Globus pallidus (tissue), 1 donor: ENCODE measurements around the gene DOCK1.
A peak's percentile ranks its signal among the peaks of the same experiment; 100 is the strongest.

ENCODE experiments used
- DNase-seq: peaks from one replicate; pipeline ENCODE4 v3.0.0-alpha.2; 2015; ENCODE audit warnings: low spot score

The DOCK1 gene

DNA sequence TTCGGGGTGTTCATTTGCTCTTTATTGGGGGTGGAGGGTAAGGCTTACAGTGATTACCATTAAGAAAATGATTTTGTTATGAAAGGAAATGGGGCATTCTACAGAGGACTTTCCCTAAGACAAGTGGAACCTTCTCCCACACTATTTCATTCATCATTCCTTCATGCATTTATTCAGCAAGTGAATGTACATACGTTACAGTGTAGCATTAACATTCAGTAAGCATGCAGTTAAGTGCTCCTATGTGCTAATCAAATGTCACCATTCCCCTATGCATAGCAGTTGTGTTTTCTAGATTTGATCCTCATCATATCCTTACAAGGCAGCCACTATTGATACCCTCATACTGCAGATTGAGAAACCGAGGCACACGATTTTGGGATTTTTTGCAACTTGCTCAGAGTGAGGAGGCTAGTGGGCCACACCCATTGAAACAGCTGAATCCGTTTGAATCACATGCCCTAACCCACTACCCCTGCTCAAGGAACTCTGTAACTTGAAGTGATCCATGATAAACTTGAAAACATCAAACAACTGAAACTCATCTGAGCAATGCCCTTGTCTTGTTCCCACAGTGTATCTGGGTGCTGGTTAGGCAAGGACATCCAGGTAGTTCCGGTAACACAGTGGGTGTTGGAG is 274.5 kb downstream of the DOCK1 start:
- no peak for DNase-seq

GRCh38 chr10:127182161-127182560 is 276.9 kb downstream of the DOCK1 start:
- DNase-seq, result no peak

DNA sequence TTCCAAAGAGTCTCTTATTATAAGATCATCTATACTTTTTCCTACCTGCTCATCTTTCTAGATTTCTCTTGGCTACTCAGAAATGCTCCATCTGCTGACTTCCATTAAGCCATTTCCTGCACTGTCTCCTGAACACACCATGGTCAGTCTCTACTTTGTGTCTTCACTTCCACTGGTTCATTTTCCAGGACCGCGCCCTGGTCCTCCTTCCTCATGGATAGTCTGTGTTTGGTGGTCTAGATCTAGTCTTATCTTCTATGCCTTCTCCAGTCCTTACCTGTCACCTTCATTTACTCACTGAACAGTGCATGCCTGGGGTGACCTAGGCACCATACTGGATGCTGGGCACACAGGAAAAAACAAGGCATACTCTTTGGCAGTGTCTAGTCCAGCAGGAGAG is 279.4 kb downstream of the DOCK1 start:
- no peak for DNase-seq

GRCh38 chr10:127186813-127187212 is 281.6 kb downstream of the DOCK1 start:
- DNase-seq, result no peak

DNA sequence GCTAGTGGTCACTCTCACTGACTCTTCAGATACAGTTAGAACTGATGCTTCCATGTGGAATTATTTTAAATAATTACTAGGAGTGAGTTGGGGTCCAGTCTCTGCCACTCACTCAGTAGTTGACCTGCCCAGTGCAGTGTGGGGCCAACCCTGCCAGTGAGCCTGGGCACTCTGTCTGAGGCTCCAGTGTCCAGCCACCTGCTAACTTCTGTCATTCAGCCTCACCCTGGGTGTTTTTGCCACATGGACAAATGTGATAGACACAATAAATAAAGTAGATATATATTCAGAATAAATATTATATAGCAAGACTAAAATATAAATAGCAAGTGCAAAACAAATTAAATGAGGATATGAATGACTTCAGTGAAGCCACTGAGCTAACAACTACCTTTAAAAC is 284.0 kb downstream of the DOCK1 start:
- no peak for DNase-seq

DNA sequence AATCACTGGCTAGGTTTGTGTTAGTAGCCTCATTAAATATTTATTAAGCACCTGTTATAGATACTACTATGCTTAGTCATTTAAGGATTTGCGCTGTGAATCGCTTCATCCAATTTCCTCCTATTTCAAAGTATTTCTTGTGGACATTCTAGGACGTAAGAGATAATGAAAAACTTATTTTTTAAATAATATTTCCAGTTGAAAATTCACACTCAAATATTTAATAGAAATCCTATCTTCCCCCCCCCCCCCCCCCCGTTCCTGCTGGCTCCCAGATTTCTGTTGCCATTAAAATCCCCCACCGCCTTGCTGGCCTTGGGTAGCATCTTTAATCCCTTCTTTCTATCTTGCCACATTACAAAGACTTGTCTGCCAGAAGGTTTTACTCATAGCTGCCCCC is 285.2 kb downstream of the DOCK1 start:
- DNase-seq, result no peak

DNA sequence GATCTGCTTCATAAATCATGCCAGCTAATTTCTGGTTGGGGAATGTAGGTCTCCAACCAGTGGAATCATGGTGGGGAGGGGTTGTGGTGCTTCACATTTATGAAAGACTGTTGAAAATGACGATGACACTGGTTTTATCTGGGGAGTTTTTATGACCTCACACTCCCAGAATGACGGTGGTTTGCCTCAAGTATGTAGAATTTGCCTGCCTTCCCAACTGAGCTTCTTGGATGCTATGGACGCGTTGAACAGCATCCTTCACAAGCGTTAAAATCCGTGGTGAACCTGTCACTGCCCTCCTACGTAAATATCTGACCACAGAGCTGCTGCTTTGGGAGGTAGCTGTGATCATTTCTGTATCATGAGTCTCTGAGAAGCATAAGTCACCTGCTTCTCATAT is 287.9 kb downstream of the DOCK1 start:
- DNase-seq, result no peak

DNA sequence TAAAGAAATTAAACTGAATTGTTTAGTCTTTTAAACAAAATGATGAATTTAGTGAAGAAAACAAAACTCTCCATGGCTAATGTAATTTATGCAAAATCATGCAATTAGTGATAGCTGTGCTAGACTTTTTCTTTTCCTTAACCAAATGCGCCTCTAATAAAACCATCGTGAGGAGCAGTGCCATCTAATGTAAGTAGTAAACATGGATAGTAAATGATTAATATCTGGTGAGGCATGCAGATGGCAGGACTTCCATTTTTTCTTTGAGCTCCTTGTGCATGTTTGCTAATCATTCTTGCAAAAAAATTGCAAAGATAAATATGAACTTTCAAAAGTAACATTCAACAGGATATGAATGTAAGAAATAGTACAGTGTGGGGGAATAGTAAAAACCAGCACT is 288.9 kb downstream of the DOCK1 start:
- DNase-seq, result no peak

DNA sequence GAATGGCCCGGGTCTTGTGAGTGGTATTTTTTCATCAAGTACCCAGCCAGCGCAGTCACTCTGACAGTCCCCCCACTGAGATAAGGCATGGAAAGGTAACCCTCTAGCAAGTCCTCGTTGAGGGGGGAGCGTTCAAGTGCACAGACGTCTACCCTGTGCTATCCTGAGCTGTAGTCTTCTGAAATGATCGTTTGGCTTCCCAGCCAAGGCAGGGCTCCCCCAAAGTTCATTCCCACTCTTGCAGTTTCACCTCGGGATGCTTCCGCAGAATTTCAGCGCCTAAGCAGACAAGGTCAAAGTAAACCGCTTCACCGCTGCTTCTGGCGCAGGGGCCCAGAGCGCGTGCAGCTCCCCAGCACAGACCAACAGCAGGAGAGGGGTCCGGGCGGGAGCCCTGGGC is 289.4 kb downstream of the DOCK1 start:
- DNase-seq, result peak; percentile 7

- peak; percentile 12 for DNase-seq
Observed at GRCh38 chr10:127195041-127195506, 289.8 kb downstream of the DOCK1 start.

GRCh38 chr10:127195571-127196281 is 290.5 kb downstream of the DOCK1 start:
- DNase-seq, result peak; percentile 23

- DNase-seq, result peak; percentile 54
Observed at GRCh38 chr10:127196282-127197153, 291.3 kb downstream of the DOCK1 start, which contains the start of gene INSYN2A. Gene INSYN2A (minus strand): TSS chr10:127196591. CDS start chr10:127176395, 20,196 bp downstream.

- peak; percentile 12 for DNase-seq
Observed at GRCh38 chr10:127197154-127197432, 291.9 kb downstream of the DOCK1 start.

DNA sequence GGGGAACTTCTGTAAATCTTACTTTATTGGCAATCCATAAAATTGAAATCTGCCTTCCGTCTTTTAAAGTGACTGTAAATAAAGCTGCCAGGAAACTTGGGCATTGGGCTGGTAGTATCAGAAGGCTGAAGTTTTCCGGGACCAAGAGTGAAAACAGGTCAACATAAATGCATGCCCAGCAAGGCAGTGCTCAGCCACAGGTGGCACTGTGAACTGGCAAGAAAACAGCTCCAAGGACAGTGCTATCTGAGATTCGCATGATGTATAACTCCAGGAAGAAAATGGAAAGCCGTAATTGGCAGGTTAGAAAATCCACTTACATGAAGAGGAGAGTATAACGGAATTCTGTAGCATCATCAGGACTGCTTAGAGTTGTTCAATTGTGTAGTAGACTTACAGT is 293.1 kb downstream of the DOCK1 start:
- DNase-seq, result no peak

DNA sequence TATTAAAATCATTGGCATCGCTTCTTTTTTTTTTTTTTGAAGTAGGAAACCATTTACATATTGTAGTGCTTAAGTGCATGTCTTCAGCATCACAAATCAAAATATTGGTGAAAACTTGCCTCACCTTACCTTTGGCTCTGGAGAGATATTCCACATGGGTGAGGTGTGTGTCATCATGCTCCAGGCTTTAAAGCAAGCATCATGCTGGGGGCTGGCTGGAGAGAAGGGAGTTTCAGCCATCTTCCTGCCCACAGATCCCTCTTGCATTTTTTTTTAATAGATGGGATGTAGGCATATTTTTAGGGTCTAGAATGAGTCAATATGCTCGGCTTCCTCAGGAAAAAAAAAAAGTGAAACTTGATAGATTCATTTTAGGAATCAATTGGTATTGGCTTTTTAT is 293.5 kb downstream of the DOCK1 start:
- DNase-seq, result no peak

DNA sequence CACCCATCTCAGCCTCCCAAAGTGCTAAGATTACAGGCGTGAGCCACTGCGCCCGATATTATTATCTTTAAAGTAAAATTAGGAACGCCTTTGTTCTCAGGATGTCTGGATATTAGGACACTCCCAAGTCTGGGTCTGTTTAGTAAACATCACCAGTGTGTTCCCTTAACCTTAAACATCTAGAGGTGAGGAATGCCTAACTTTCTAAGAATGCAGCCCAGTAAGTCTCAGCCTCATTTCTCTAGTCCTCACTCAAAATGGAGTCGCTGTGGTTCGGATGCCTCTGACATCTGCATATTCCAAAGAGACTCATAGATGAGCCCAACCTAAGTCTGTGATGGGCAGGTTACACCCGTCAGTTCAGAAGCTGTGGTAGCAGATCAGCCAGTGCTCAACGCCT is 295.4 kb downstream of the DOCK1 start:
- no peak for DNase-seq

DNA sequence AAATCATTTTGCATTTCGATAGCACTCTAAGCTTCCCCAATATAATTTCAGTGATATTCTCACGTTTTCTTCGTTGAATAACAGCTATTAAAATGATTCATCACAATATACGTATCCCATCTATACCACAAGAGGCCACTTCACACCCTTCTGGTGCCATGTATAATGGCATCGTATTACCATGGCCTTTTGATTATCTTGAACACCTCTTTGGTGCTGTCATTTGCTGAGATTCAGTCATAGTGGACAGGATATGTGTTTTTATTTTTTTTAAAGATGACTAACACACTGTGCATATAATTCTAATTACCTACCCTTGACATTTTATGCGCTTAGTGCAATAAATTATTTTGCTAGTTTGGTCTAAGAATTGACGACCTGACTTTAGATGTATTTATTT is 297.8 kb downstream of the DOCK1 start:
- no peak for DNase-seq

- no peak for DNase-seq
Observed at GRCh38 chr10:127207081-127207480, 301.9 kb downstream of the DOCK1 start.

- no peak for DNase-seq
Observed at GRCh38 chr10:127210936-127211466, 305.8 kb downstream of the DOCK1 start.

DNA sequence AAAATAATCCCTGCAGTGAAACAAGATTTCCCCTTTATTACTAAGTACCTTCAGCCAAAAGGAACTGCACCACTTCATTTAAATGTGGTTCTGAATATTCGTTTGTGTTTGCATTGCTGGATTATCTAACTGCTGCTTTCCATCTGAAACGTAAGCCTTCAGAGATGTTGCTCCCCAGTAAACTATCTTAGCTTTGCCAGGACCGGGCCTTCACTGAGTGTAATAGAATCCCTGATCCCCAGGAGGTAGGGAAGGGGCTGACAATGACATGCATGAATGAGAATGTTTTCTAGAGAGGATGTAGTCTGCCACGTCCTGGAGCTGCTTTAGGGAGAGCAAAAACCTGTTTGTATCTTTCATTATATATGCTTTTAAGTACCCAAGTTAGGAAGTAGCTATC is 310.6 kb downstream of the DOCK1 start:
- DNase-seq, result no peak

- no peak for DNase-seq
Observed at GRCh38 chr10:127216274-127216673, 311.0 kb downstream of the DOCK1 start.

DNA sequence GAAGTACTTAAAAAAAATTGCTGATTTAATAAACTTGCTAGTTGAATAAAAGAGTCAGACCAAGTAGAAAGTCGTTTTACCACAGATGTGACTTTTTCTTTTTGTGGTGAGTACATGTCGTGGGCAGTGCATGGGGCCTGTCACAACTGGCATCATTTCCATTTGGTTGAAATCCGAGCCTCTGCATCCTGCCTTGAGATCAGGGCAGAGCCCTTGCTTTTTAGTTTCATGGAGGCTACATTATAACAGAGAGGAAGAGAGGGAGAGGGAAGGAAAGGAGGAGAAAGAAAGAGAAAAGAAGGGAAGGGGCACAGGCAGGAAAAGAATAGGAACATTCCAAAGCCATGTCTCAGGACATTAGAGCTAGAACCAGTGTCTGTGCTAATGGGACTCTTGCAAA is 311.6 kb downstream of the DOCK1 start:
- DNase-seq, result no peak

GRCh38 chr10:127218658-127219057 is 313.4 kb downstream of the DOCK1 start:
- DNase-seq, result no peak
